ENCODE measurements around the gene YPEL5. TPM values are rescaled to one million over a fixed set of nuclear protein-coding genes. Genes with fewer than 3 reads are reported as not detected.
"Not testable (repeated sequence)": the region's sequence is repeated elsewhere in the genome, so short reads cannot be mapped to it uniquely, and the experiment has no call there.

YPEL5 gene
- polyA plus RNA-seq, 2 donors = 45.5 to 61.5 TPM

DNA sequence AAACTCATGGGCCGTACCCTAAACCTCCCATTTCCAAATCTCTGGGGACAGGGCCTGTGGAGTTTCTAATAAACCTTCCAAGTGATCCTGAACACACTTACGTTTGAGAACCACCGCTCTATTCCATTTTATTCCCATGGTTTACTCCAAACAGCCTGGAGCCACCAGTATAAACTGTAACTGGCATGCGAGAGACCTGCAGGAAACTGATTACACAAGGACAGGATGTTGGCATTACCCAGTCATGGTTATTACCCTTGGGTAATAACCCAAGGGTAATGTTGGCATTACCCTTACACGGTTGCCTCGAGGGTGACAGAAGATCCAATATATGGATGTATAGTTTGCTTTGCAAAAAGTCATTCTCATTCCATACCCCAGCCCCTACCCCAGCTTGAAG, 37.0 kb upstream of the YPEL5 start:
- Histone ChIP-seq H3K4me1 (ENCODE audit: control insufficient read depth in 2 of 2, insufficient read depth in 2 of 2, low read length in 1 of 2) (peaks cover 0 to 2% of the 10 kb centered on the region in 2 donors), H3K9me3 (ENCODE audit: control insufficient read depth in 2 of 2, insufficient read depth in 1 of 2, low read depth in 1 of 2, low read length in 1 of 2) (no peaks in the 10 kb centered on the region), H3K27ac (ENCODE audit: low read depth in 2 of 2, low read length in 1 of 2) (no peak overlapping the region), H3K27me3 (ENCODE audit: control insufficient read depth in 1 of 2, insufficient read depth in 2 of 2, low read length in 2 of 2) (no peaks in the 10 kb centered on the region), H3K4me3 (ENCODE audit: low read depth in 1 of 2, low read length in 2 of 2) (no peak overlapping the region), H3K36me3 (ENCODE audit: control insufficient read depth in 2 of 2, insufficient read depth in 2 of 2, low read length in 1 of 2) (no peaks in the 10 kb centered on the region)
- 59 to 61% methylated on average over 6 of the region's 6 CpGs for WGBS, 2 donors

DNA sequence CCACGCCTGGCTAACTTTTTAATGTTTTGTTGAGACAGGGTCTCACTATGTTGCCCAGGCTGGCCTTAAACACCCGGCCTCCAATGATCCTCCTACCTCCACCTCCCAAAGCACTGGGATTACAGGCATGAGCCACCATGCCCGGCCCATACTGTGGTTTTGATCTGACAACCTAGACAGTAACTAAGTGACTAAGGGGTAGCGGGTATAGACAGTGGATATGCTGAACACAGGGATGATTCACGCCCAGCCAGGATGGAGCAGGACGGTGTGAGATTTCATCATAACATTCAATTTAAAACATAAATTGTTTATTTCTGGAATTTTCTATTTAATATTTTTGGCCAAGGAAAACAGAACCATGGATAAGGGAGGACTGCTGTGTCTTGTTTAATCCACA, 36.0 kb upstream of the YPEL5 start:
- no peaks in the 10 kb centered on the region for H3K36me3 ChIP-seq (ENCODE audit: control insufficient read depth in 2 of 2, insufficient read depth in 2 of 2, low read length in 1 of 2)
- no peak overlapping the region for H3K4me3 ChIP-seq (ENCODE audit: low read depth in 1 of 2, low read length in 2 of 2)
- H3K9me3 ChIP-seq (ENCODE audit: control insufficient read depth in 2 of 2, insufficient read depth in 1 of 2, low read depth in 1 of 2, low read length in 1 of 2) = no peaks in the 10 kb centered on the region
- peaks cover 0 to 2% of the 10 kb centered on the region in 2 donors for H3K4me1 ChIP-seq (ENCODE audit: control insufficient read depth in 2 of 2, insufficient read depth in 2 of 2, low read length in 1 of 2)
- WGBS, 2 donors = 73 to 80% methylated on average over 6 of the region's 6 CpGs
- H3K27me3 ChIP-seq (ENCODE audit: control insufficient read depth in 1 of 2, insufficient read depth in 2 of 2, low read length in 2 of 2) = no peaks in the 10 kb centered on the region
- no peak overlapping the region for H3K27ac ChIP-seq (ENCODE audit: low read depth in 2 of 2, low read length in 1 of 2)

DNA sequence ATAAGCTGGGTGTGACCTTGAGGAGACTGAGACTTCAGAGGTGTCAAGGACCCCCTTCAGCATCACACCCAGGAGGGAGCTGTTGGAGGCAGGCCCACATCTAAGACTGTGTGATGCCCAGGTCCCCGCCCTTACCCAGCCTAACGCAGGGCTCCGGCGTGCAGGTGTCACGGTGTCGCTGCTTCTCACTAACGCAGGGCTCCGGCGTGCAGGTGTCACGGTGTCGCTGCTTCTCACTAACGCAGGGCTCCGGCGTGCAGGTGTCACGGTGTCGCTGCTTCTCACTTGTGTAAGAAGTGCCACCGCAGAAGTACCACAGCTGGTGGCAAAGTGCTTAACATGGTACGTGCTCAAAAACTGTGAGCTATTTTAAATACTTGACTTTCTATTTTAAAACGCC, 35.6 kb upstream of the YPEL5 start:
- not testable (repeated sequence) for H3K9me3 ChIP-seq (ENCODE audit: control insufficient read depth in 2 of 2, insufficient read depth in 1 of 2, low read depth in 1 of 2, low read length in 1 of 2); H3K4me3 ChIP-seq (ENCODE audit: low read depth in 1 of 2, low read length in 2 of 2); H3K27ac ChIP-seq (ENCODE audit: low read depth in 2 of 2, low read length in 1 of 2); H3K36me3 ChIP-seq (ENCODE audit: control insufficient read depth in 2 of 2, insufficient read depth in 2 of 2, low read length in 1 of 2); H3K27me3 ChIP-seq (ENCODE audit: control insufficient read depth in 1 of 2, insufficient read depth in 2 of 2, low read length in 2 of 2); H3K4me1 ChIP-seq (ENCODE audit: control insufficient read depth in 2 of 2, insufficient read depth in 2 of 2, low read length in 1 of 2)
- 71% methylated on average over 19 of the region's 19 CpGs for WGBS, 2 donors

DNA sequence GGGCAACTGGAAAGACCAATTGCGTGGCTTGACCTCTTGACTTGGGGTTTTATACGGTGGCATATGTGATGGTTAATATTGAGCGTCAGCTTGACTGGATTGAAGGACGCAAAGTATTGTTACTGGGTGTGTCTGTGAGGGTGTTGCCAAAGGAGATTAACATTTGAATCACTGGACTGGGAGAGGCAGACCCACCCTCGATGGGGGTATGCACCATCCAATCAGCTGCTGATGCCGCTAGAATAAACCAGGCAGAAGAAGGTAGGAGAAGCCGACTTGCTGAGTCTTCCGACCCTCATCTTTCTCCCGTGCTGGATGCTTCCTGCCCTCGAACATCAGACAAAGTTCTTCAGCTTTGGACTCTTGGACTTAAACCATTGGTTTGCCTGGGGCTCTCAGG, 34.2 kb upstream of the YPEL5 start:
- Histone ChIP-seq H3K4me3 (ENCODE audit: low read depth in 1 of 2, low read length in 2 of 2) (no peak overlapping the region), H3K9me3 (ENCODE audit: control insufficient read depth in 2 of 2, insufficient read depth in 1 of 2, low read depth in 1 of 2, low read length in 1 of 2) (no peaks in the 10 kb centered on the region), H3K27ac (ENCODE audit: low read depth in 2 of 2, low read length in 1 of 2) (no peak overlapping the region), H3K4me1 (ENCODE audit: control insufficient read depth in 2 of 2, insufficient read depth in 2 of 2, low read length in 1 of 2) (peaks cover 0 to 2% of the 10 kb centered on the region in 2 donors), H3K36me3 (ENCODE audit: control insufficient read depth in 2 of 2, insufficient read depth in 2 of 2, low read length in 1 of 2) (no peaks in the 10 kb centered on the region), H3K27me3 (ENCODE audit: control insufficient read depth in 1 of 2, insufficient read depth in 2 of 2, low read length in 2 of 2) (no peaks in the 10 kb centered on the region)
- WGBS, 2 donors = 82 to 86% methylated on average over 10 of the region's 10 CpGs

DNA sequence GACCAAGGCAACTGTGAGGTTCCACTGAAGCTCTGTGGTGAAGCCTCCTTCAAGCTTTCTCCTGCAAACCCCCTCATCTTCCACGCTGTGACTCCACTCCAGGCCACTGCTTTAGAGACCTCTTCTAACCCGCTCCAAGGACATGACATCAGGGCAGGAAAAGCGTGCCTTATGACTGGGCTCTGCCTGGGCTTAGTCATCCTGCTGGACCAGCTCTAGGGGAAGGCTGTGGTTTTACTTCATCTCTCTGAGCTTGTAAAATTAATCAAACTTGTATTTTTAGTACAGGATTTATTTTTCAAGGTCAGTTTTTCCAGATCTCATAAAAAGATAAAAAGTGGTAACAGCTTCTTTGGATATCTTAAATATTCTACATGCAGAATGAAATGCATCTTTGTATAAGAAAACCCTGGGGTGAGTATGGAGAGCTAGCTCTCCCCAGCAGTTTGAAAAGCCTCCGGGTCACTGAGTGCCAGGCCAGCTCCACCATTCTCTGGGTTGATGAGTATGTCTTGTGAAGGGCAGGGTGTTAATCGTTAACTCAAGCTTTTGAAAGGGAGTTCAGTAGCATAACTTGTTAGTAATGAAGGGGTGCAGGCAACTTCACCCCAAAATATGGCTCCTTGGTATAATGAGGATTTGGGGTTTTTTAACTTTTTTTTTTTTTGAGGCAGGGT, 33.1 kb upstream of the YPEL5 start:
- Histone ChIP-seq H3K36me3 (ENCODE audit: control insufficient read depth in 2 of 2, insufficient read depth in 2 of 2, low read length in 1 of 2) (no peaks in the 10 kb centered on the region), H3K4me3 (ENCODE audit: low read depth in 1 of 2, low read length in 2 of 2) (no peak overlapping the region), H3K9me3 (ENCODE audit: control insufficient read depth in 2 of 2, insufficient read depth in 1 of 2, low read depth in 1 of 2, low read length in 1 of 2) (no peaks in the 10 kb centered on the region), H3K4me1 (ENCODE audit: control insufficient read depth in 2 of 2, insufficient read depth in 2 of 2, low read length in 1 of 2) (peaks cover 0 to 2% of the 10 kb centered on the region in 2 donors), H3K27me3 (ENCODE audit: control insufficient read depth in 1 of 2, insufficient read depth in 2 of 2, low read length in 2 of 2) (no peaks in the 10 kb centered on the region), H3K27ac (ENCODE audit: low read depth in 2 of 2, low read length in 1 of 2) (no peak overlapping the region)
- WGBS, 2 donors = 66 to 71% methylated on average over 5 of the region's 5 CpGs

DNA sequence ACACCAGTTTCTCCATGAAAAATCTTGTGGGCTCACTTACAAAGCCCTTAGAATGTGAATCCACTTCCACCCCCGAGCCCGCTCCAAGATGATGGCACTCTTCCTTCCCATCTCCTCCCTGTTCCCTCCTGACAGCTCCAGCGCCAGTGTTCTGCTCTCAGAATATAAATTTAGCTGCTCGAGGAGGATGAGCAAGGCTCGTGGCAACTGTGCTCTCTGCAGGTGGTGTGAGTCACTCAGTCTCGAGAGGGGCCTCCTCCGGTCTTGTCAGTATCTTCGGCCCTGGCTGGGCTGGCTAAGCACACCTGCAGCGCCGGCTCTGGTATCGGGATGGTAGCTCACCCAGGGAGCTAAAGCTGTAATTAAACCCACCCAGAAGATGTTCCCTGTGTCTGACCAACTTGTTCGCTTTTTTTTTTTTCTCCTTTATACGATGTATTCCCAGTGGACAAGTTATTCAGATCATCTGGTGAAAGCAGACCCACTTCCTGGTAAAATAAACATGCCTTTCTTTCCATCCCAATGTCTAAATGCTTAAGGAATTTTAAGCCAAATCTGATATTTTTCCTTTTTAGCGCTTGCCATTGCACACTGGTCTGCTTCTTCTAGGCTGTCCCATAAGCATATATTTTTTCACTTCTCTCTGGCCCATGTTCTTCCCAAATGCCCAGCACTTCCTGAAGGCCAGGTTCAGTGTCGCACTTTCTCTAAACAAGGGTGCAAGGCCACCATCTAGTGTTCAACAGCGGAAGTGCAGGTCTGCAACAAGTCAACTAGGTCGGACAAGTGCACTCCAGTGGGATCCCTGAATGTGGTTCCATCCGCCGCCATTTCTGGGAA, 31.4 kb upstream of the YPEL5 start:
- Histone ChIP-seq H3K9me3 (ENCODE audit: control insufficient read depth in 2 of 2, insufficient read depth in 1 of 2, low read depth in 1 of 2, low read length in 1 of 2) (no peaks in the 10 kb centered on the region), H3K4me1 (ENCODE audit: control insufficient read depth in 2 of 2, insufficient read depth in 2 of 2, low read length in 1 of 2) (peaks cover 0 to 2% of the 10 kb centered on the region in 2 donors), H3K4me3 (ENCODE audit: low read depth in 1 of 2, low read length in 2 of 2) (no peak overlapping the region), H3K27ac (ENCODE audit: low read depth in 2 of 2, low read length in 1 of 2) (no peak overlapping the region), H3K36me3 (ENCODE audit: control insufficient read depth in 2 of 2, insufficient read depth in 2 of 2, low read length in 1 of 2) (no peaks in the 10 kb centered on the region), H3K27me3 (ENCODE audit: control insufficient read depth in 1 of 2, insufficient read depth in 2 of 2, low read length in 2 of 2) (no peaks in the 10 kb centered on the region)
- 53 to 59% methylated on average over 19 of the region's 19 CpGs for WGBS, 2 donors

DNA sequence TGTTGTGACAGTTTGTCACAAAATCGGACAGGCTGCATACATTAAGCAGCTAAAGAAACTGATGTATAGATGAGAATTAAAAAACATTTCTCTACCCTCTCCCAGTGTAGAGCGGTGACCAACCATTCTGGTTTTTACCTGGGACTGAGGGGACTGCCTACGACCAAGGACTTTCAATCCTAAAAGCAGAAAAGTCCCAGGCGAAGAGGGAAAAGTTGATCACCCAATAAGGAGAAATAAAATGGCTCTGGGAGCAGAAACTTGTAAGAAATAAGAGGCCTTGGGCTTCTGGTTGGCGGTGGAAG, 30.9 kb upstream of the YPEL5 start:
- Histone ChIP-seq H3K9me3 (ENCODE audit: control insufficient read depth in 2 of 2, insufficient read depth in 1 of 2, low read depth in 1 of 2, low read length in 1 of 2) (no peaks in the 10 kb centered on the region), H3K27me3 (ENCODE audit: control insufficient read depth in 1 of 2, insufficient read depth in 2 of 2, low read length in 2 of 2) (no peaks in the 10 kb centered on the region), H3K36me3 (ENCODE audit: control insufficient read depth in 2 of 2, insufficient read depth in 2 of 2, low read length in 1 of 2) (no peaks in the 10 kb centered on the region), H3K27ac (ENCODE audit: low read depth in 2 of 2, low read length in 1 of 2) (no peak overlapping the region), H3K4me3 (ENCODE audit: low read depth in 1 of 2, low read length in 2 of 2) (no peak overlapping the region), H3K4me1 (ENCODE audit: control insufficient read depth in 2 of 2, insufficient read depth in 2 of 2, low read length in 1 of 2) (peaks cover 0 to 2% of the 10 kb centered on the region in 2 donors)
- WGBS, 2 donors = 71 to 73% methylated on average over 5 of the region's 5 CpGs

DNA sequence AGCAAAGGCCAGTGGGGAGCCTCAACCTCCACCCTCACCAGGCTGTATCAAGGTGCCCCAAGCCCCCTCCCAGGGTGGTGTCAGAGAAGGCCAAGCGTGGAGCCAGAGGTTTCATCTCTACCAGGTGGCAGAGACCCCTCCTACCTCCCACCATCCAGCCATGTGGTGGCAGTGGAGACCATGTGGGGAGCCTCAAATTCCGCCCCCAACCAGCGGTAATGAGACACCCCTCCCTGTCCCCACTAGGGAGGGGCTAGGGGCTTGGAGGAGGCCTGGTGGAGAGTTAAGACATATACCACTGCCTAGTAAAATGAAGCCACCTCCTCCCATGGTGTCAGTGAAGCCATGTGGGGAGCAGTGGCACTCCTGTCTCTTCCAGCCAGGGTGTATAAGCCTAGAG, 24.4 kb upstream of the YPEL5 start:
- no peaks in the 10 kb centered on the region for H3K36me3 ChIP-seq (ENCODE audit: control insufficient read depth in 2 of 2, insufficient read depth in 2 of 2, low read length in 1 of 2)
- H3K9me3 ChIP-seq (ENCODE audit: control insufficient read depth in 2 of 2, insufficient read depth in 1 of 2, low read depth in 1 of 2, low read length in 1 of 2) = no peaks in the 10 kb centered on the region
- no peak overlapping the region for H3K4me3 ChIP-seq (ENCODE audit: low read depth in 1 of 2, low read length in 2 of 2)
- no peaks in the 10 kb centered on the region for H3K27me3 ChIP-seq (ENCODE audit: control insufficient read depth in 1 of 2, insufficient read depth in 2 of 2, low read length in 2 of 2)
- no peak overlapping the region for H3K27ac ChIP-seq (ENCODE audit: low read depth in 2 of 2, low read length in 1 of 2)
- 88 to 89% methylated on average over 3 of the region's 3 CpGs for WGBS, 2 donors
- no peaks in the 10 kb centered on the region for H3K4me1 ChIP-seq (ENCODE audit: control insufficient read depth in 2 of 2, insufficient read depth in 2 of 2, low read length in 1 of 2)

DNA sequence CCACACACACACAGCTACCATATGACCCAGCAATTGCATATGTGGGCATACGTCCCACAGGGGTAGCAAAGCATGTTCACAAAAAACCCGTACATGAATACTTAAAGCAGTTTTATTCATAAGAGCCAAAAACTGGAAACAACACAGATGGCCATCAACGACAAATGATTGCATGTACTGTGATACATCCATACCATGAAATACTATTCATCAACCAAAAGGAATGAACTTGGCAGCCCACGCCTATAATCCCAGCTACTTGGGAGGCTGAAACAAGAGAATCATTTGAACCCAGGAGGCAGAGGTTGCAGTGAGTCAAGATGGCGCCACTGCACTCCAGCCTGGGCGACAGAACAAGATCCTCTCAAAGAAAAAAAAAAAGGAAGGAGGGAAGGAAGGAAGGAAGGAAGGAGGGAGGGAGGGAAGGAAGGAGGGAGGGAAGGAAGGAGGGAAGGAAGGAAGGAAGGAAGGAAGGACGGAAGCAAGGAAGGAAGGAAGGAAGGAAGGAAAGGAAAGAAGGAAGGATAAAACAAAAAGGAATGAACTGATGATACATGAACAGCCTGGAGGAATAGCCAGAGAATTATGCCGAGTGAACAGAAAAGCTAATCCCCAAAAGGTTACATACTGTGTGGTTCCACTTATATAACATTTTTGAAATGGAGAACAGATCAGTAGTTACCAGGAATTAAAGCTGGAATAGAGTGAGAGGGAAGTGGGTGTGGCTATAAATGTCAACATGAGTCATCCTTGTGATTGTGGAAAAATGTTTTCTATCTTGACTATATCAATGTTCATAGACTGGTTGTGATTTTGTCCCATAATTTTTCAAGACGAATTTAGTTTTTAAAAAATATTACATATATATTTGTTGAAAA, 19.6 kb upstream of the YPEL5 start:
- no peaks in the 10 kb centered on the region for H3K36me3 ChIP-seq (ENCODE audit: control insufficient read depth in 2 of 2, insufficient read depth in 2 of 2, low read length in 1 of 2)
- H3K4me1 ChIP-seq (ENCODE audit: control insufficient read depth in 2 of 2, insufficient read depth in 2 of 2, low read length in 1 of 2) = no peaks in the 10 kb centered on the region
- WGBS, 2 donors = 74 to 77% methylated on average over 8 to 9 of the region's 9 CpGs
- no peaks in the 10 kb centered on the region for H3K27me3 ChIP-seq (ENCODE audit: control insufficient read depth in 1 of 2, insufficient read depth in 2 of 2, low read length in 2 of 2)
- no peak overlapping the region for H3K27ac ChIP-seq (ENCODE audit: low read depth in 2 of 2, low read length in 1 of 2)
- no peaks in the 10 kb centered on the region for H3K9me3 ChIP-seq (ENCODE audit: control insufficient read depth in 2 of 2, insufficient read depth in 1 of 2, low read depth in 1 of 2, low read length in 1 of 2)
- H3K4me3 ChIP-seq (ENCODE audit: low read depth in 1 of 2, low read length in 2 of 2) = no peak overlapping the region

All from esophagus (tissue), 2 donors.